GM10847 (cell line): ENCODE data around the gene TTN.

Experiments used
- POLR2A ChIP-seq: IDR thresholded peaks from 2 replicates; pipeline ENCODE4 v1.6.1; 2011; ENCODE audit not compliant: insufficient read length; ENCODE audit errors: extremely low read depth

The TTN gene

GRCh38 chr2:178476477-178476876, 330.7 kb downstream of the TTN start:
- TF ChIP-seq POLR2A, result no peak
